HG03354 (cell line): Measurements from ENCODE around the gene BAHCC1.

Source experiments
- ATAC-seq: cut with Tn5 transposase; IDR thresholded peaks from one replicate; pipeline ENCODE4 v1.9.1; 2021; ENCODE audit warnings: mild to moderate bottlenecking; ENCODE audit not compliant: unreplicated experiment, poor library complexity, severe bottlenecking

BAHCC1 gene

GRCh38 chr17:81383504-81384421 lies 11.5 kb upstream of the BAHCC1 start:
- ATAC-seq = no peak

GRCh38 chr17:81384929-81385319 lies 10.3 kb upstream of the BAHCC1 start:
- no peak for ATAC-seq

- ATAC-seq = no peak
Measured at GRCh38 chr17:81385320-81386111, 9.7 kb upstream of the BAHCC1 start.

GRCh38 chr17:81386141-81386645 lies 9.1 kb upstream of the BAHCC1 start:
- no peak for ATAC-seq

- ATAC-seq = no peak
Measured at GRCh38 chr17:81386646-81387099, 8.6 kb upstream of the BAHCC1 start.

- no peak for ATAC-seq
Measured at GRCh38 chr17:81387100-81388090, 7.9 kb upstream of the BAHCC1 start.

- ATAC-seq = no peak
Measured at GRCh38 chr17:81388091-81388611, 7.1 kb upstream of the BAHCC1 start.

- no peak for ATAC-seq
Measured at GRCh38 chr17:81388612-81389367, 6.5 kb upstream of the BAHCC1 start.

GRCh38 chr17:81389585-81389984 lies 5.7 kb upstream of the BAHCC1 start:
- no peak for ATAC-seq

- ATAC-seq = no peak
Measured at GRCh38 chr17:81390029-81390872, 5.0 kb upstream of the BAHCC1 start.

- ATAC-seq = no peak
Measured at GRCh38 chr17:81390873-81391255, 4.4 kb upstream of the BAHCC1 start.

GRCh38 chr17:81391293-81391935 lies 3.8 kb upstream of the BAHCC1 start:
- no peak for ATAC-seq

GRCh38 chr17:81391936-81392908 lies 3.0 kb upstream of the BAHCC1 start:
- no peak for ATAC-seq

GRCh38 chr17:81392909-81393654 lies 2.2 kb upstream of the BAHCC1 start:
- ATAC-seq = no peak

GRCh38 chr17:81393684-81394376 lies 1.4 kb upstream of the BAHCC1 start:
- ATAC-seq = no peak
